ENCODE data around the gene OGA.

OGA gene

GRCh38 chr10:101818119-101818871 lies at the start of gene OGA:
OGA (minus strand) TSS chr10:101818444; CDS start chr10:101818022, 422 bp downstream.
- peaks cover 4% of the 10 kb centered on the region; the same call in 1 of the 2 replicates for H3K36me3 ChIP-seq (ENCODE audit: low read length)
- H2AFZ ChIP-seq (ENCODE audit: low read depth, low read length, severe bottlenecking) = peak within 1 kb of the TSS; percentile 88
- H3K9me3 ChIP-seq (ENCODE audit: insufficient read depth, low read length) = no peaks in the 10 kb centered on the region
- H3F3A ChIP-seq (ENCODE audit: insufficient read depth) = peaks cover 21% of the 10 kb centered on the region
- peak within 1 kb of the TSS; percentile 100 for H3K4me2 ChIP-seq (ENCODE audit: low read depth, low read length, poor library complexity, severe bottlenecking)
- peak within 1 kb of the TSS; percentile 93 for H3K9ac ChIP-seq (ENCODE audit: low read length)
- H4K20me1 ChIP-seq (ENCODE audit: low read depth, low read length) = peaks cover 25% of the 10 kb centered on the region
- TF ChIP-seq CTCF (IDR thresholded peaks at IDR 0.05; ENCODE audit: insufficient read depth, low read length, poor library complexity, severe bottlenecking) = no peak
- TF ChIP-seq EZH2phosphoT487 (conservative IDR thresholded peaks at IDR 0.05; ENCODE audit: low read length) = no peak
- H3K27ac ChIP-seq (ENCODE audit: low read depth, low read length) = peak within 1 kb of the TSS; percentile 44
- H3K4me3 ChIP-seq (ENCODE audit: insufficient read depth, low read length, poor library complexity, severe bottlenecking) = peak within 1 kb of the TSS; percentile 97
- H3K9me2 ChIP-seq (replicated peaks; ENCODE audit: insufficient read depth, low read length) = no peaks in the 10 kb centered on the region
- peaks cover 48% of the 10 kb centered on the region for H3K79me2 ChIP-seq (ENCODE audit: insufficient read depth, low read length)
- no peaks in the 10 kb centered on the region for H3K27me3 ChIP-seq (ENCODE audit: low read length)

DNA sequence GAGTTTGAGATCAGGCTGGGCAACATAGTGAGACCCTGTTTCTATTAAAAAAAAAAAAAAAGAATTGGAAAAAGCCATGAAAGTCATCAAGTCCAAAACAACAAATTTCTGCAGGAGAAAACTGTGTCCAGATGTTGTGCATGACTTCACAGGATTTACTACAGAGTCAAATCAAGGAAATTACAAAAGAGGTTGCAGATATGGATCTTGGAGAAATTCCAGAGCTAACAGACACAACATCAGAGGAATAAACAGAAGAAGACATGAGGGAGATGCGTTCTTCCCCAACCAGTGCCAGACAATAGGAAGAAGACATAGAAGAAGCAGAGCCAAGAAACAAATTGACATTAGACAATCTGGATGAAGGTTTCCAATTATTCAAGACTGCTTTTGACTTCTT lies 49.7 kb upstream of the OGA start:
- Histone ChIP-seq H3K9me2 (replicated peaks; ENCODE audit: insufficient read depth, low read length) (no peaks in the 10 kb centered on the region), H3K27me3 (ENCODE audit: low read length) (no peaks in the 10 kb centered on the region), H3K4me3 (ENCODE audit: insufficient read depth, low read length, poor library complexity, severe bottlenecking) (no peak overlapping the region), H3K4me2 (ENCODE audit: low read depth, low read length, poor library complexity, severe bottlenecking) (no peak overlapping the region), H3K36me3 (ENCODE audit: low read length) (no peaks in the 10 kb centered on the region), H3K9me3 (ENCODE audit: insufficient read depth, low read length) (no peaks in the 10 kb centered on the region), H3K9ac (ENCODE audit: low read length) (no peak overlapping the region), H3K79me2 (ENCODE audit: insufficient read depth, low read length) (no peaks in the 10 kb centered on the region), H4K20me1 (ENCODE audit: low read depth, low read length) (no peaks in the 10 kb centered on the region), H2AFZ (ENCODE audit: low read depth, low read length, severe bottlenecking) (no peak overlapping the region), H3K27ac (ENCODE audit: low read depth, low read length) (no peak overlapping the region), H3F3A (ENCODE audit: insufficient read depth) (0 out of 2 replicates have a peak, but pooled peaks cover 5% of the 10 kb centered on the region)
- TF ChIP-seq EZH2phosphoT487 (conservative IDR thresholded peaks at IDR 0.05; ENCODE audit: low read length) (no peak), CTCF (IDR thresholded peaks at IDR 0.05; ENCODE audit: insufficient read depth, low read length, poor library complexity, severe bottlenecking) (no peak)

DNA sequence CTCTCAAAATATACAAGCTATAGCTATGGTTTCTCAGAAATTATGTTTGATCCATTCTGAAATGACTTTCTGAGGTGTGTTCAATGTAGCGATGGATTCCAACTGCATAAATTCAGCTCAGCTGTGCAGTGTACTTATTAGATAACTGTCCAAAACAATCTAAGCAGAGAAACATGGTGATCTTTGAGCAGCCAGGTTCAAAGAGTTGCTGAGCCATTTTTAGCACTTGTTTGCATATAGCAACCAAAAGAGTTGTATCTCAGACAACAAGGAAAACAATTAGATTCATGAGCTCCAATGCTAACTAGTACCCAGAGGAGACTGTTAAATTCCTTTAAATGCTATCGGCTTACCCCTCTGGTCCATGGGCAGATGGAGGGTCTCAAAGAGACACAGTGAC lies 41.3 kb upstream of the OGA start:
- H3K4me2 ChIP-seq (ENCODE audit: low read depth, low read length, poor library complexity, severe bottlenecking) = no peak overlapping the region
- H3K9me2 ChIP-seq (replicated peaks; ENCODE audit: insufficient read depth, low read length) = no peaks in the 10 kb centered on the region
- no peaks in the 10 kb centered on the region for H3K27me3 ChIP-seq (ENCODE audit: low read length)
- H3K4me3 ChIP-seq (ENCODE audit: insufficient read depth, low read length, poor library complexity, severe bottlenecking) = no peak overlapping the region
- H3K9me3 ChIP-seq (ENCODE audit: insufficient read depth, low read length) = no peaks in the 10 kb centered on the region
- no peaks in the 10 kb centered on the region for H3F3A ChIP-seq (ENCODE audit: insufficient read depth)
- no peak overlapping the region for H3K27ac ChIP-seq (ENCODE audit: low read depth, low read length)
- no peaks in the 10 kb centered on the region for H3K79me2 ChIP-seq (ENCODE audit: insufficient read depth, low read length)
- H3K36me3 ChIP-seq (ENCODE audit: low read length) = peaks cover 6% of the 10 kb centered on the region; the same call in 1 of the 2 replicates
- no peak overlapping the region for H3K9ac ChIP-seq (ENCODE audit: low read length)
- no peaks in the 10 kb centered on the region for H4K20me1 ChIP-seq (ENCODE audit: low read depth, low read length)
- no peak overlapping the region for H2AFZ ChIP-seq (ENCODE audit: low read depth, low read length, severe bottlenecking)
- TF ChIP-seq EZH2phosphoT487 (conservative IDR thresholded peaks at IDR 0.05; ENCODE audit: low read length) = no peak
